OCI-LY1 (cell line): Measurements from ENCODE around the gene ZBBX.

Experiments
- H2AFZ ChIP-seq: fragments of 200-600 bp; sonication (generic), shearing (Covaris generic); 2 replicates; pipeline ENCODE4 v1.6.0; 2014; ENCODE audit warnings: antibody characterized with exemption, mild to moderate bottlenecking, low read length
- H3F3A ChIP-seq: fragments of 200-600 bp; sonication (generic), shearing (Covaris generic); 2 replicates; pipeline ENCODE4 v1.6.0; 2014; ENCODE audit warnings: mild to moderate bottlenecking, antibody characterized with exemption, low read length, moderate library complexity; ENCODE audit not compliant: insufficient read depth
- H3K27ac ChIP-seq: fragments of 200-600 bp; sonication (generic); 2 replicates; pipeline ENCODE4 v1.5.1; 2014; ENCODE audit warnings: low read length, mixed run types, mild to moderate bottlenecking, low read depth; ENCODE audit not compliant: poor library complexity, severe bottlenecking
- H3K27me3 ChIP-seq: fragments of 200-600 bp; sonication (generic); 2 replicates; pipeline ENCODE4 v1.6.0; 2014; ENCODE audit warnings: antibody characterized with exemption, mild to moderate bottlenecking, low read length, moderate library complexity; ENCODE audit not compliant: insufficient read depth
- H3K36me3 ChIP-seq: fragments of 200-600 bp; sonication (generic); 2 replicates; pipeline ENCODE4 v1.6.1; 2014; ENCODE audit warnings: mild to moderate bottlenecking, antibody characterized with exemption, low read length, moderate library complexity, mixed read lengths; ENCODE audit not compliant: insufficient read depth
- H3K4me1 ChIP-seq: fragments of 200-600 bp; sonication (generic); 2 replicates; pipeline ENCODE4 v1.5.1; 2014; ENCODE audit warnings: mild to moderate bottlenecking, low read length, moderate library complexity; ENCODE audit not compliant: insufficient read depth, severe bottlenecking
- H3K4me2 ChIP-seq: fragments of 200-600 bp; sonication (generic), shearing (Covaris generic); 2 replicates; pipeline ENCODE4 v1.6.1; 2014; ENCODE audit warnings: low read length
- H3K4me3 ChIP-seq: fragments of 200-600 bp; sonication (generic); 2 replicates; pipeline ENCODE4 v1.5.1; 2014; ENCODE audit warnings: low read length, low read depth, mild to moderate bottlenecking, mixed read lengths; ENCODE audit not compliant: poor library complexity, severe bottlenecking
- H3K79me2 ChIP-seq: fragments of 200-600 bp; shearing (Covaris generic); 2 replicates; pipeline ENCODE4 v1.6.1; 2016; ENCODE audit warnings: mixed run types, low read length, mixed read lengths; ENCODE audit not compliant: insufficient read depth
- H3K9ac ChIP-seq: fragments of 200-600 bp; sonication (generic), shearing (Covaris generic); 2 replicates; pipeline ENCODE4 v1.6.1; 2014; ENCODE audit warnings: mild to moderate bottlenecking, low read length, mixed read lengths
- H3K9me2 ChIP-seq: fragments of 200-600 bp; sonication (generic), shearing (Covaris generic); 2 replicates; pipeline ENCODE4 v1.6.1; 2014; ENCODE audit warnings: low read depth, mild to moderate bottlenecking, low read length, mixed read lengths
- H3K9me3 ChIP-seq: fragments of 200-600 bp; shearing (Covaris generic); 2 replicates; pipeline ENCODE4 v1.6.1; 2014; ENCODE audit warnings: low read length, mixed read lengths
- H4K20me1 ChIP-seq: fragments of 200-600 bp; sonication (generic), shearing (Covaris generic); 2 replicates; pipeline ENCODE4 v1.6.0; 2016; ENCODE audit warnings: mild to moderate bottlenecking, low read length; ENCODE audit not compliant: insufficient read depth
- CTCF ChIP-seq: fragments of 200-600 bp; sonication (generic), shearing (Covaris generic); IDR thresholded peaks from 2 replicates; pipeline ENCODE4 v1.5.1; 2017; ENCODE audit warnings: mild to moderate bottlenecking, antibody characterized with exemption, low read length, moderate library complexity, mixed read lengths
- EZH2 ChIP-seq: fragments of 200-600 bp; sonication (generic), shearing (Covaris generic); IDR thresholded peaks from 2 replicates; pipeline ENCODE4 v1.8.0; 2017; ENCODE audit warnings: borderline replicate concordance, mixed run types, mild to moderate bottlenecking, antibody characterized with exemption, low read length, moderate library complexity, mixed read lengths

Gene ZBBX

DNA sequence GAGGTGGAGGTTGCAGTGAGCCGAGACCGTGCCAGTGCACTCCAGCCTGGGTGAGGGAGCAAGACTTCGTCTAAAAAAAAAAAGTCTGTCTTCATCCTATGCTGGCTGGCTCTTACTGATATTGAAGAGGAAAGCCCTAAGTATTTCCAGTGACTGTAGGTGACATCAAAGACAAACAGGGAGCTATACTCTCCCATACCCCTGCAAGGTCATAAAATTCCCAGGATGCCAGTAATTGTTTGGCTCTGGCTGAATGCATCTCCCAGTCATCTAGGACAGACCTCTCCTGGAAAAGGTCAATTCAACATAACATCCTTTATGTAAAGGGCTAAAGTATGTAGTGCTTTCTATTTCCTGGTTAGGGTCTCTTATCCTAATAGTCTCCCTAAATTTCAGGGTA, 8.0 kb downstream of the ZBBX start:
- H3K36me3 ChIP-seq, result no peaks in the 10 kb centered on the region
- no peaks in the 10 kb centered on the region for H3K27me3 ChIP-seq
- H3K9me3 ChIP-seq, result no peaks in the 10 kb centered on the region
- H3K27ac ChIP-seq, result no peak overlapping the region
- no peaks in the 10 kb centered on the region for H3K4me1 ChIP-seq
- TF ChIP-seq CTCF, result no peak
- no peak for TF ChIP-seq EZH2
- no peaks in the 10 kb centered on the region for H3K9me2 ChIP-seq
- no peaks in the 10 kb centered on the region for H3F3A ChIP-seq
- H3K79me2 ChIP-seq, result no peaks in the 10 kb centered on the region
- no peak overlapping the region for H3K4me2 ChIP-seq
- H4K20me1 ChIP-seq, result no peaks in the 10 kb centered on the region
- no peak overlapping the region for H2AFZ ChIP-seq
- H3K4me3 ChIP-seq, result no peak overlapping the region
- no peak overlapping the region for H3K9ac ChIP-seq

DNA sequence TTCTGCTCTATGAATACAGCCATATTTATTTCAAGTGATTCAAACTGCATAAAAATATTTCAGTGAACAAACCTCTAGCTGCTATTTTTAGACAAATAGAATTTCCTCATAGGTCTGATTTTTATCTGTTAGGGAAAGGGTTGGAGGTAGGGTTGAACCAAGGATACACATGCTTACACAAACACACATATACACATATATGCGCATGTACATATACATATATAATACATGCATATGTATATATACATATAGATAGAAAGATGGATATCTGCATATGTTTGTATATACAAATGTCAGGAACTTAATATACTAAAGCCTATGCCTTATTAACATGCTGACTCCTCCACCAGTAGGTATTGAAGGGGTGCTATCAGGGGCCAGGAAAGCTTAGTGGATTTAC, 18.1 kb downstream of the ZBBX start:
- H3K27me3 ChIP-seq, result no peaks in the 10 kb centered on the region
- H3K36me3 ChIP-seq, result no peaks in the 10 kb centered on the region
- no peak overlapping the region for H3K4me2 ChIP-seq
- no peaks in the 10 kb centered on the region; the same call in 1 of the 2 replicates for H3K9me2 ChIP-seq
- H3K79me2 ChIP-seq, result no peaks in the 10 kb centered on the region
- H2AFZ ChIP-seq, result no peak overlapping the region
- H3K9ac ChIP-seq, result no peak overlapping the region
- no peak for TF ChIP-seq EZH2
- no peak for TF ChIP-seq CTCF
- no peaks in the 10 kb centered on the region for H4K20me1 ChIP-seq
- no peaks in the 10 kb centered on the region for H3K4me1 ChIP-seq
- no peak overlapping the region for H3K4me3 ChIP-seq
- no peaks in the 10 kb centered on the region for H3K9me3 ChIP-seq
- no peak overlapping the region for H3K27ac ChIP-seq
- H3F3A ChIP-seq, result no peaks in the 10 kb centered on the region

DNA sequence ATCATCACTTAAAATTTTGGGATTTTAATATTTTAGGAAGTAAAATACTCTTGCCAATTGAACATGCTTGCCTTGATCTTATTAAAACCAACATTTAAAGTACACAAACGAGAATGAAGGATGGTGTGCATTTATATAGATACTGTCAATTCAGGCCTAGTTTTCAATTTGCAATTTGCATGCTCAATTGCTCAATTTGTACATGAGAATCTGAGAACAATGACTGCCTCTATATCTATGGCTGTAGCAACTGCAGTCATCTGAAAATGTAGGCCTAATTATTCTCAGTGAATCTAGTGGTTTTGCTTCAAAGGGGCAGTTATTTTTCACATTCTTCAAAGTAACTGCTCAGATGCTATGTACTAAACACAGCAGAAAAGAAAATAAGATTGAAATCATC, 18.8 kb downstream of the ZBBX start:
- H3K79me2 ChIP-seq, result no peaks in the 10 kb centered on the region
- no peaks in the 10 kb centered on the region for H3K9me3 ChIP-seq
- TF ChIP-seq EZH2 (no peak), CTCF (no peak)
- no peaks in the 10 kb centered on the region for H3F3A ChIP-seq
- H3K4me2 ChIP-seq, result no peak overlapping the region
- no peaks in the 10 kb centered on the region; the same call in 1 of the 2 replicates for H3K9me2 ChIP-seq
- no peaks in the 10 kb centered on the region for H3K27me3 ChIP-seq
- H4K20me1 ChIP-seq, result no peaks in the 10 kb centered on the region
- H3K36me3 ChIP-seq, result no peaks in the 10 kb centered on the region
- no peak overlapping the region for H2AFZ ChIP-seq
- H3K4me1 ChIP-seq, result no peaks in the 10 kb centered on the region
- no peak overlapping the region for H3K4me3 ChIP-seq
- no peak overlapping the region for H3K9ac ChIP-seq
- no peak overlapping the region for H3K27ac ChIP-seq
